ENCODE results near the gene A2ML1.
"Not testable (repeated sequence)": the region's sequence is repeated elsewhere in the genome, so short reads cannot be mapped to it uniquely, and the experiment has no call there.

DNA sequence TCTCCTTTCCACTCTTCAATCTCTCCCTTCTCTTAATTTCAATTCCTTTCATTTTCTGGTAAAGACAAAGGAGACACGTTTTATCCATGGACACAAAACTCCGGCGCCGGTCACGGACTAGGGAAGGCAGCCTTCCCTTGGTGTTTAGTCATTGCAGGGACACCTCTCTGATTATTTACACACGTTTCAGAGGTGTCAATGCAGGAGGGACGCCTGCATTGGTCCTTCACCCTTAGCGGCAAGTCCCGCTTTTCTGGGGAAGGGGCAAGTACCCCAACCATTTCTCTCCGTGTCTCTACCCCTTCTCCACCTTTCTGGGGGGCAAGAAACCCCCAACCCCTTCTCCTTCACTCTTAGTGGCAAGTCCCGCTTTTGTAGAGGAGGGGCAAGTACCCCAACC, 16.9 kb upstream of the A2ML1 start:
- TF ChIP-seq POLR2A, POLR2AphosphoS5 (IDR thresholded peaks at IDR 0.05): not testable (repeated sequence)
- TF ChIP-seq, protein P1, sequence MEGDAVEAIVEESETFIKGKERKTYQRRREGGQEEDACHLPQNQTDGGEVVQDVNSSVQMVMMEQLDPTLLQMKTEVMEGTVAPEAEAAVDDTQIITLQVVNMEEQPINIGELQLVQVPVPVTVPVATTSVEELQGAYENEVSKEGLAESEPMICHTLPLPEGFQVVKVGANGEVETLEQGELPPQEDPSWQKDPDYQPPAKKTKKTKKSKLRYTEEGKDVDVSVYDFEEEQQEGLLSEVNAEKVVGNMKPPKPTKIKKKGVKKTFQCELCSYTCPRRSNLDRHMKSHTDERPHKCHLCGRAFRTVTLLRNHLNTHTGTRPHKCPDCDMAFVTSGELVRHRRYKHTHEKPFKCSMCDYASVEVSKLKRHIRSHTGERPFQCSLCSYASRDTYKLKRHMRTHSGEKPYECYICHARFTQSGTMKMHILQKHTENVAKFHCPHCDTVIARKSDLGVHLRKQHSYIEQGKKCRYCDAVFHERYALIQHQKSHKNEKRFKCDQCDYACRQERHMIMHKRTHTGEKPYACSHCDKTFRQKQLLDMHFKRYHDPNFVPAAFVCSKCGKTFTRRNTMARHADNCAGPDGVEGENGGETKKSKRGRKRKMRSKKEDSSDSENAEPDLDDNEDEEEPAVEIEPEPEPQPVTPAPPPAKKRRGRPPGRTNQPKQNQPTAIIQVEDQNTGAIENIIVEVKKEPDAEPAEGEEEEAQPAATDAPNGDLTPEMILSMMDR (IDR thresholded peaks at IDR 0.05) = not testable (repeated sequence)
